Measurements from ENCODE around the gene GPC3.

DNA sequence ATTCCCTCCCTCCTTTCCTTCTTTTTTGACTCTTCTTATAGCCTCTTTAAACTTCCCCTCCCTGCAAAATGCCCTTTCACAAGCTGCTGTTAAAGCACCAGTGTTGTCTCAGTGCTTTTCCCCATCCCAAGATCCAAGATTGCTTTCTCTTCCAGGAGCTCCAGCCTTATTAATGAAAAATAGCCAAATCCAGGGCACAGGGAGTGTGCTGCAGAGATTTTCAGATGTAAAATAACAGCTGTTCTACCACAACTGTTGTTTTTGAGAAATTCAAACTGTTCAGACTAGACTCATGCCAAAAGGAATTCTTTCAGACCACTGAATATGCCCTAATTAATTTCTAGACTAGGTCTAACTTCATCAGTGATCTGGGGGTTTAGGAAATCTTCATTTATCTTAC, 47.0 kb upstream of the GPC3 start:
- TF ChIP-seq YY1 (IDR thresholded peaks at IDR 0.05; ENCODE audit: insufficient read depth, insufficient read length) (no peak), SUZ12 (IDR thresholded peaks at IDR 0.05; ENCODE audit: extremely low read depth, insufficient read depth, insufficient read length) (no peak), ZNF274 (IDR thresholded peaks at IDR 0.05; ENCODE audit: low read depth, low read length) (no peak)
